Aorta (tissue), 5 donors: Measurements from ENCODE around the gene LASP1. TPM values are rescaled to one million over a fixed set of nuclear protein-coding genes. Genes with fewer than 3 reads are reported as not detected.
A peak's percentile ranks its signal among the peaks of the same experiment; 100 is the strongest.

Experiments used
- ATAC-seq: fragments of 200-7000 bp; cut with Tn5 transposase; one replicate; pipeline ENCODE4 v1.9.1; 2022; ENCODE audit warnings: moderate library complexity; ENCODE audit not compliant: low FRiP score
- DNase-seq, 2 donors: peaks; one replicate each; pipeline ENCODE4 v3.0.0-alpha.2; 2020
- H3K27ac ChIP-seq, 2 donors: one replicate each; pipeline ENCODE4 v1.5.1; 2013; ENCODE audit warnings: low read length in 2 of 2, mild to moderate bottlenecking in 2 of 2, moderate library complexity in 2 of 2, control low read depth in 1 of 2, inconsistent platforms in 1 of 2, low read depth in 1 of 2
- H3K27me3 ChIP-seq, 2 donors: one replicate each; pipeline ENCODE4 v1.6.1; 2013; ENCODE audit warnings: control low read depth in 1 of 2, low read length in 1 of 2, mild to moderate bottlenecking in 1 of 2, moderate library complexity in 1 of 2; ENCODE audit not compliant: insufficient read depth in 2 of 2, control insufficient read depth in 1 of 2
- H3K36me3 ChIP-seq, 2 donors: one replicate each; pipeline ENCODE4 v1.6.1; 2013; ENCODE audit warnings: control low read depth in 1 of 2, low read length in 1 of 2, mild to moderate bottlenecking in 1 of 2; ENCODE audit not compliant: insufficient read depth in 2 of 2, control insufficient read depth in 1 of 2
- H3K4me1 ChIP-seq, 2 donors: one replicate each; pipeline ENCODE4 v1.6.1; 2013; ENCODE audit warnings: low read length in 2 of 2, control low read depth in 1 of 2, mild to moderate bottlenecking in 1 of 2, moderate library complexity in 1 of 2; ENCODE audit not compliant: insufficient read depth in 2 of 2, control insufficient read depth in 1 of 2
- H3K4me3 ChIP-seq, 2 donors: one replicate each; pipeline ENCODE4 v1.5.1; 2013; ENCODE audit warnings: low read length in 2 of 2, control low read depth in 1 of 2, mild to moderate bottlenecking in 1 of 2
- H3K9me3 ChIP-seq: one replicate; pipeline ENCODE4 v1.6.1; 2013; ENCODE audit warnings: mild to moderate bottlenecking, low read length; ENCODE audit not compliant: control insufficient read depth
- WGBS, 2 donors: extraction: QIAGEN DNeasy Blood & Tissue Kit; methylation state at CpG; one replicate each; pipeline ENCODE4 v1.1.7; 2013; 5-methylcytosine and 5-hydroxymethylcytosine counted together
- intact Hi-C, 2 donors: fragments of 100-400 bp; cut with DNase I; formaldehyde crosslinking; loops; one replicate each; pipeline versions ENCODE4 v1.14.2 to v1.15.0; 2022
- polyA plus RNA-seq, 2 donors: library from polyadenylated mRNA; stranded (reverse); fragments of 200-250 nt; gene quantifications; one replicate each; pipeline ENCODE4 v1.2.3, GENCODE V29; 2013
- total RNA-seq, 2 donors: library from RNA; stranded (reverse); fragmentation: NEBNext Ultra II Directional; extraction: Animal tissue kit (Norgen Biotek cat#: 25700); gene quantifications; one replicate each; pipeline ENCODE4 v1.2.1, GENCODE V29; 2021
- donor health status: healthy with polysubstance abuse.
- donor health status: Bipolar disorder and iron deficiency.
- donor health status: DM: no; HTN: no; CAD: no.
- donor health status: DM: no; HTN: no; CAD: no.
- donor health status: DM: yes; HTN: yes; CAD: no.

The LASP1 gene
- total and polyA plus RNA-seq, 4 donors: 68.5 to 169 (median 107) TPM

DNA sequence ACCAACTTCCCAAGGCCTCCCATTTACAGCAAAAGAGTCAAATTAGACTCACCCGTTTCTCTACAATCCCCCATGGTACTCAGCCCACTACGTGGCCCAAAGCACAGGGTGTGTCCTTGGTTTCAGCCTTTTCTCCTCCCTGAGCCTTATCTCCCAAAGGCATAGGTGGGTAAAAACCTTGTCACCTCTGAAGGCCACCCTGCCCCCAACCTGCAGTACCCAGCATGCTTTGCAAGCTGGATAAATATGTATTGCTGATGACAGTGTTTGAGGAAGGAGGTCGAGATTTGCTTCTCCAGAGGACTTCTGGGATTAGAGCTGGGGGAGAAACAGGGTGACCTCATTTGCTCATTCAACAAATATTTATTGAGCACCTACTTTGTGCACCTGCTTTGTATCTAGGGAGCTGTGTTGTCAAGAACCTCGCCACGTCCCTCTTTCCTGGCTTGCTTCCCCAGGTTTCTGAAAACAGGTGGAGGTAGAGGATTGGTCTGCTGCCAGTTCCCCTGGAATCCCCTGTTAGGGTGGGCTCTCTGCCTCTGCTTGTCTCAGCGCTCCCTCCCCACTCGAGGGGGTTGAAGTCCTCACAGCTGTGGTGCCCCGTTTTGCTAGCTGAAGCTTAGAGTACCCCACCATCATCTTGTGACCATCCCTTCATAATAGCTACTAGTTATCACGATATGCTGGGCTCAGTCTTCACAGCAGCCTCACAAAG is 3.0 kb downstream of the LASP1 start:
- H3K4me3 ChIP-seq: peak overlapping the region in 1 of 2 donors; percentile 4
- no peak for DNase-seq
- no peaks in the 10 kb centered on the region for H3K9me3 ChIP-seq
- peaks cover 0 to under 1% of the 10 kb centered on the region in 2 donors for H3K36me3 ChIP-seq
- H3K27ac ChIP-seq: peak overlapping the region in 1 of 2 donors; percentile 52
- ATAC-seq: no peak
- no peaks in the 10 kb centered on the region for H3K27me3 ChIP-seq
- H3K4me1 ChIP-seq: peaks cover 0 to 5% of the 10 kb centered on the region in 2 donors
- WGBS, 2 donors: 18 to 19% methylated on average over 9 of the region's 9 CpGs
- intact Hi-C loops: loop anchor here in 1 of 2 donors (10.0 kb wide), 1 partner anchor 282 kb away; the partner anchor contains the start of gene PLXDC1

DNA sequence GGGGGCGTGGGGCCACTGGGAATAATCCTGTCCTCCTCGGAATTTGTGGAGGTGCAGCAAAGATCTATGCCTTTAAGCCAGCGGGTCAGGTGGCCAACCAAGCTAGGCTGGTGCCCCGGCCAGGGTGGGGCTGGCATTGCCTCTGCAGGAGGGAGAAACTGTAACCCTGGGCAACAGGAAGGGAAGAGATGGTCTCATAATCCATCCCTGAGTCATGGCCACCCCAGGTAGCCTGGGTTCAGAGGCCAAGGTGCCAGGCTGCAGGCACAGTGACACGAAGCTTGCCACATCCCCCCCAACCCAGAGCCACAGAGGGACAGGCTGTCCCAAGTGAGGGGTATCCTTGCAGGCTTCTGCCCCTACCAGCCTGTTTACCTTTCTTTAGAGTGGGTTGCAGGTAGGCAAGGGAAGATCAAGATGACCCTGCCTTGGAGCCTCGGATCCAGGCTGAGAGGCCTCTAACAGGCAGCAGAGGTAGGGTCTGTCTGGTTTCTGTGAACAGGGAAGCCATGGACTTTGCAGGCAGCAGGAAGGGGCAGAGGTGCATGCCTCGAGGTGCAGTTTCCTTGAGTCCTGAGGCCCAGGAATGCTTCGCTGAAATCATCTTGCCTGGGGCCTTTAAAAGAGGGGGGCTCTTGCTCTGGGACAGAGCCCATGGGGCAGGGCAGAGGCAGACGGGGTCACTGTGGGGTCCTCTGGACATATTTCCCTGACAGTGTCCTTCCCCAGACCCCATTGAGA is 4.0 kb downstream of the LASP1 start:
- no peak for ATAC-seq
- 6 to 12% methylated on average over 9 of the region's 9 CpGs for WGBS, 2 donors
- DNase-seq: no peak
- peaks cover 0 to 2% of the 10 kb centered on the region in 2 donors for H3K36me3 ChIP-seq
- peak overlapping the region; percentile 14 to 73 for H3K27ac ChIP-seq
- intact Hi-C loops: loop anchor here in 1 of 2 donors (10.0 kb wide), 1 partner anchor 281 kb away; the partner anchor contains the start of gene PLXDC1
- no peak overlapping the region for H3K4me3 ChIP-seq
- peaks cover 0 to 5% of the 10 kb centered on the region in 2 donors for H3K4me1 ChIP-seq
- no peaks in the 10 kb centered on the region for H3K27me3 ChIP-seq
- H3K9me3 ChIP-seq: no peaks in the 10 kb centered on the region

- ATAC-seq (peak; percentile 19), DNase-seq (peak; percentile 62 to 87)
- peaks cover 0 to 5% of the 10 kb centered on the region in 2 donors for H3K4me1 ChIP-seq
- no peaks in the 10 kb centered on the region for H3K9me3 ChIP-seq
- WGBS, 2 donors: 8 to 12% methylated on average over 10 of the region's 10 CpGs
- H3K27ac ChIP-seq: peak overlapping the region; percentile 14 to 73
- H3K36me3 ChIP-seq: peaks cover 0 to 2% of the 10 kb centered on the region in 2 donors
- H3K4me3 ChIP-seq: no peak overlapping the region
- H3K27me3 ChIP-seq: no peaks in the 10 kb centered on the region
- intact Hi-C loops: loop anchor here in 1 of 2 donors (5.0 to 10.0 kb wide), 2 partner anchors 43 to 280 kb away; partner anchors contain the start of gene PLXDC1
Observed at GRCh38 chr17:38874505-38875400, 4.9 kb downstream of the LASP1 start.

- ATAC-seq: no peak
- Histone ChIP-seq H3K4me1 (peaks cover 0 to 7% of the 10 kb centered on the region in 2 donors), H3K4me3 (no peak overlapping the region), H3K36me3 (peaks cover 0 to 2% of the 10 kb centered on the region in 2 donors), H3K27me3 (no peaks in the 10 kb centered on the region), H3K9me3 (no peaks in the 10 kb centered on the region), H3K27ac (peak overlapping the region in 1 of 2 donors; percentile 73)
- intact Hi-C loops: loop anchor here in 1 of 2 donors (5.0 to 10.0 kb wide), 2 partner anchors 42 to 279 kb away; partner anchors contain the start of gene PLXDC1
- DNase-seq: no peak
- WGBS, 2 donors: 7 to 19% methylated on average over 5 of the region's 5 CpGs
Observed at GRCh38 chr17:38875477-38876075, 5.7 kb downstream of the LASP1 start.

- Histone ChIP-seq H3K36me3 (peaks cover 0 to 2% of the 10 kb centered on the region in 2 donors), H3K9me3 (no peaks in the 10 kb centered on the region), H3K27me3 (no peaks in the 10 kb centered on the region), H3K4me1 (peaks cover 2 to 8% of the 10 kb centered on the region in 2 donors), H3K27ac (peak overlapping the region in 1 of 2 donors; percentile 78), H3K4me3 (no peak overlapping the region)
- ATAC-seq (no peak), DNase-seq (no peak)
- intact Hi-C loops: loop anchor here in 1 of 2 donors (5.0 to 10.0 kb wide), 2 partner anchors 40 to 278 kb away; partner anchors contain the start of gene PLXDC1
- WGBS, 2 donors: 34 to 39% methylated on average over 7 of the region's 7 CpGs
Observed at GRCh38 chr17:38877130-38877851, 7.4 kb downstream of the LASP1 start.

DNA sequence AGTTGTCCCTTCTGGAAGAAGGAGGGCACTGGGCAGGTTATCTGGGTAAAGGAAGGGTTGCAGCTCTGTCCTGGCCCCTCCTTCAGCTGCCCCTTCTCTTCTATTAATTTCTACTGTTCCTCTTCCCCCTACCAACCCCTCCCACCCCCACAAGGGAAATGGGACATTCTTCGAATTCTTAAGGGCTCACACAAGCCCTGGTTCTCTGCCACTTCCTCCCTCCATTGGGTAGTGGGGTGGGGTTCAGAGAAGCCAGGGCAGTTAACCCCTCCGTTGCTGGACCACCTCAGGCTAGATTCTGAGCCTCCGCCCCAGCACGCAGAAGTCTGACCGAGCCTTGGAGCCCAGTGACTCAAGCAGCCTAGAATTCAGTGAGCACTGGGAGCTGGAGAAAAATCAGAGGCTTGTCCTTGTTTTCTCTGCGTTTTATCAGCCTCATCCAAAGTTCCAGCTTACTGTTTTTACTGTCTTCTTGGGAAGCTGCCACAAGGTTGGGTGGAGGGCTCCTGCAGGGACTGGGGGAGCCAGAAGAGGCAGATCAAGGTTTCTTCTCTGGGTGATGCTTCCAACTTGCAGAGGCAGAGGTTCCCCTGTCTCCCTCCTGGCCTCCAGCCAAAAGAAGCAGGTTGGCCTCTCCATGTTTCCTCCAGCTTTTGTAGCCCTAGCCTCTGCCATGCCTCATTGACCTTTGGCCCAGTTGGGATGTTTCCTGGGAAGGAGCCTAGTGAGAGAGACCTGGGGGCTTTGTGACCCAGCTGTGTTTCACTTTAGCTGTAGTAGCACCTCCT is 10.2 kb downstream of the LASP1 start:
- no peaks in the 10 kb centered on the region for H3K9me3 ChIP-seq
- ATAC-seq: peak; percentile 16
- peaks cover 2 to 8% of the 10 kb centered on the region in 2 donors for H3K4me1 ChIP-seq
- peak overlapping the region; percentile 44 to 65 for H3K27ac ChIP-seq
- H3K4me3 ChIP-seq: no peak overlapping the region
- peaks cover 0 to 2% of the 10 kb centered on the region in 2 donors for H3K36me3 ChIP-seq
- H3K27me3 ChIP-seq: no peaks in the 10 kb centered on the region
- peak; percentile 73 to 84 for DNase-seq
- intact Hi-C loops: loop anchor here in 1 of 2 donors (5.0 to 10.0 kb wide), 2 partner anchors 37 to 275 kb away; partner anchors contain the start of gene PLXDC1
- 3 to 5% methylated on average over 6 of the region's 6 CpGs for WGBS, 2 donors
